HepG2 (cell line): Measurements from ENCODE around the gene AKTIP. TPM values are rescaled to one million over a fixed set of nuclear protein-coding genes. Genes with fewer than 3 reads are reported as not detected.

Experiments
- ATAC-seq: fragments of 200-7000 bp; cut with Tn5 transposase; 3 replicates; pipeline ENCODE4 v1.9.1; 2020; ENCODE audit warnings: mild to moderate bottlenecking, moderate library complexity
- BruUV-seq: library from RNA; stranded (reverse); fragments of 400-500 nt; replicated peaks from 2 replicates; lab custom pipeline; 2021; lab: Mats Ljungman, UMichigan
- CTCF ChIA-PET: fragments of 300-600 bp; formaldehyde crosslinking; extraction: SDS; loops from one replicate; lab custom pipeline; 2021; ENCODE audit warnings: low total read pairs, inconsistent platforms, low intra/inter-chr PET ratio; lab: Yijun Ruan, JAX
- POLR2A ChIA-PET: fragments of 350-600 bp; sonication (Branson Sonifier 250); formaldehyde crosslinking; loops from one replicate; lab custom pipeline; 2020; ENCODE audit warnings: antibody characterized with exemption, inconsistent platforms; lab: Yijun Ruan, JAX
- DNase-seq: peaks from one replicate; pipeline ENCODE4 v3.0.0-alpha.2; 2015; ENCODE audit warnings: low spot score
- FAIRE-seq: peaks from 3 replicates; lab custom pipeline; 2011; peaks lifted over from hg19 to GRCh38; lab: Jason Lieb, UNC
- H2AFZ ChIP-seq: one replicate; pipeline ENCODE4 v1.6.1; 2011; ENCODE audit warnings: low read length, inconsistent platforms
- H3K27ac ChIP-seq: fragments of 300-600 bp; 3 replicates; pipeline ENCODE4 v1.8.0; 2011; ENCODE audit warnings: mixed run types, mild to moderate bottlenecking, mixed read lengths, low read length, inconsistent platforms; ENCODE audit not compliant: insufficient read depth; ENCODE audit errors: extremely low read length
- H3K27me3 ChIP-seq, 2 experiments: fragments of 200-600 bp in 1 of 2; 2 replicates in 1 of 2; 3 replicates in 1 of 2; pipeline versions ENCODE4 v1.6.0 to v1.8.0; 2011; ENCODE audit warnings: low read length in 2 of 2, mild to moderate bottlenecking in 2 of 2, moderate library complexity in 2 of 2, inconsistent platforms in 1 of 2; ENCODE audit not compliant: insufficient read depth in 2 of 2, control insufficient read depth in 1 of 2
- H3K36me3 ChIP-seq, 2 experiments: fragments of 200-600 bp in 1 of 2; replicated peaks in 1 of 2; 2 replicates in 1 of 2; 3 replicates in 1 of 2; pipeline versions ENCODE4 v1.5.1 to v1.8.0; 2011; ENCODE audit warnings: low read length in 2 of 2, inconsistent platforms in 1 of 2; ENCODE audit not compliant: insufficient read depth in 2 of 2, control insufficient read depth in 1 of 2
- H3K4me1 ChIP-seq: 2 replicates; pipeline ENCODE4 v1.5.1; 2012; ENCODE audit warnings: low read length, inconsistent platforms; ENCODE audit not compliant: insufficient read depth
- H3K4me2 ChIP-seq: 2 replicates; pipeline ENCODE4 v1.6.0; 2011; ENCODE audit warnings: low read depth, low read length, inconsistent platforms
- H3K4me3 ChIP-seq, 3 experiments: fragments of 200-600 bp in 1 of 3; sonication (generic), shearing (Covaris generic) in 1 of 3; replicated peaks in 1 of 3; 2 replicates each; pipeline ENCODE4 v1.5.1; 2011 to 2016; ENCODE audit warnings: low read length in 3 of 3, inconsistent platforms in 2 of 3, low read depth in 2 of 3, mild to moderate bottlenecking in 2 of 3, control low read depth in 1 of 3, mixed read lengths in 1 of 3; ENCODE audit not compliant: insufficient read depth in 1 of 3
- H3K79me2 ChIP-seq: one replicate; pipeline ENCODE4 v1.6.1; 2011; ENCODE audit warnings: low read length, inconsistent platforms; ENCODE audit not compliant: insufficient read depth
- H3K9ac ChIP-seq: 2 replicates; pipeline ENCODE4 v1.6.0; 2011; ENCODE audit warnings: mild to moderate bottlenecking, low read depth, low read length, inconsistent platforms; ENCODE audit not compliant: insufficient read depth
- H3K9me3 ChIP-seq: 2 replicates; pipeline ENCODE4 v1.5.1; 2012; ENCODE audit warnings: mild to moderate bottlenecking, low read length
- H4K20me1 ChIP-seq: 2 replicates; pipeline ENCODE4 v1.6.0; 2011; ENCODE audit warnings: inconsistent platforms, mild to moderate bottlenecking, low read length, moderate library complexity; ENCODE audit not compliant: insufficient read depth
- DNMT1 ChIP-seq: sonication (generic); formaldehyde crosslinking; IDR thresholded peaks from 2 replicates; pipeline ENCODE4 v1.5.1; 2020; ENCODE audit warnings: mild to moderate bottlenecking, missing genetic modification reagents
- EED ChIP-seq: sonication (generic); formaldehyde crosslinking; IDR thresholded peaks from 2 replicates; pipeline ENCODE4 v1.5.0; 2020; ENCODE audit warnings: mild to moderate bottlenecking, missing genetic modification reagents
- IKZF1 ChIP-seq: fragments of 450-650 bp; IDR thresholded peaks from 2 replicates; pipeline ENCODE4 v1.7.1; 2016
- JUNB ChIP-seq: sonication (generic); formaldehyde crosslinking; IDR thresholded peaks from 2 replicates; pipeline ENCODE4 v1.8.0; 2022; ENCODE audit warnings: missing genetic modification reagents, mild to moderate bottlenecking, borderline replicate concordance
- MAF1 ChIP-seq: sonication (generic); formaldehyde crosslinking; IDR thresholded peaks from 2 replicates; pipeline ENCODE4 v1.5.0; 2020; ENCODE audit warnings: missing genetic modification reagents, borderline replicate concordance
- MAFK ChIP-seq, 2 experiments: IDR thresholded peaks in 1 of 2; conservative IDR thresholded peaks in 1 of 2; 2 replicates each; pipeline ENCODE4 v1.6.1; 2011; ENCODE audit warnings: improper control_type of control experiment in 2 of 2, low read length in 2 of 2
- MXD3 ChIP-seq: IDR thresholded peaks from 2 replicates; pipeline ENCODE4 v1.6.1; 2016; ENCODE audit warnings: mild to moderate bottlenecking, missing biosample characterization, missing genetic modification reagents
- RFX3 ChIP-seq: IDR thresholded peaks from 2 replicates; pipeline ENCODE4 v1.6.1; 2016; ENCODE audit warnings: missing biosample characterization, missing genetic modification reagents
- SMYD3 ChIP-seq: sonication (generic); formaldehyde crosslinking; IDR thresholded peaks from 2 replicates; pipeline ENCODE4 v1.8.1; 2023; ENCODE audit warnings: mild to moderate bottlenecking, missing genetic modification reagents
- TRIM24 ChIP-seq: sonication (generic); formaldehyde crosslinking; IDR thresholded peaks from 2 replicates; pipeline ENCODE4 v1.8.0; 2022; ENCODE audit warnings: mild to moderate bottlenecking, missing genetic modification reagents
- ZNF318 ChIP-seq: sonication (generic); formaldehyde crosslinking; IDR thresholded peaks from 2 replicates; pipeline ENCODE4 v1.4.0; 2020; ENCODE audit warnings: mild to moderate bottlenecking, missing genetic modification reagents
- ZSCAN12 ChIP-seq: sonication (generic); formaldehyde crosslinking; IDR thresholded peaks from 2 replicates; pipeline ENCODE4 v1.9.0; 2021; ENCODE audit warnings: mild to moderate bottlenecking, missing genetic modification reagents
- WGBS: methylation state at CpG from one replicate; pipeline ENCODE4 v1.1.6; 2017; ENCODE audit warnings: low lambda C conversion rate; 5-methylcytosine and 5-hydroxymethylcytosine counted together
- in situ Hi-C: cut with HindIII; loops from 2 replicates; pipeline ENCODE4 v1.10.0; 2017; ENCODE audit warnings: low pct_unique_long_range_greater_than_20kb; ENCODE audit not compliant: extremely low pct_ligation_motif_present
- intact Hi-C: fragments of 100-400 bp; cut with micrococcal nuclease; formaldehyde crosslinking; loops from one replicate; pipeline ENCODE4 v1.10.0; 2022; ENCODE audit not compliant: unreplicated experiment
- polyA plus RNA-seq, 8 experiments: library from polyadenylated mRNA; depleted of rRNA in 3 of 8; stranded (reverse) in 7 of 8; unstranded in 1 of 8; fragments of >200 nt; fragmentation: Illumina TruSeq in 4 of 8; extraction: Trizol in 4 of 8; gene quantifications; 2 replicates each; pipeline versions ENCODE4 v1.2.1 to v1.2.3, GENCODE V29; 2011 to 2016; ENCODE audit warnings: low read depth in 4 of 8, missing spikeins in 1 of 8, mixed read lengths in 1 of 8; ENCODE audit not compliant: insufficient read depth in 1 of 8
- total RNA-seq, 5 experiments: library from RNA; depleted of rRNA; stranded (reverse); fragments of >200 nt; fragmentation: Illumina TruSeq; extraction: Trizol; gene quantifications; 2 replicates each; pipeline ENCODE4 v1.2.3, GENCODE V29; 2016; ENCODE audit warnings: low read depth in 1 of 5

The AKTIP gene
- total and polyA plus RNA-seq, 2 of the 13 experiments (the other 11 are each of a cell fraction or from before 2014, with no cell fraction given), result 28.8 to 49.0 TPM

- BruUV-seq, result no TSS peak
- H3K36me3 ChIP-seq, result no peaks in the 10 kb centered on the region
- H3K27me3 ChIP-seq, result no peaks in the 10 kb centered on the region; a peak in 1 of 5 replicates
- FAIRE-seq (no peak), DNase-seq (no peak), ATAC-seq (0 out of 3 replicates have a peak, but pooled peaks have one; percentile 11)
- H3K79me2 ChIP-seq, result no peaks in the 10 kb centered on the region
- in situ Hi-C loops, result no loop called here
- TF ChIP-seq MAF1 (no peak), EED (CRISPR knock-in tag) (no peak), RFX3 (CRISPR knock-in tag) (no peak), ZSCAN12 (CRISPR knock-in tag) (no peak), MAFK (conservative IDR thresholded peaks at IDR 0.05 in 1 of 2, IDR thresholded peaks at IDR 0.05 in 1 of 2; ENCODE audit: low read length in 2 of 2) (no peak), ZNF318 (no peak), DNMT1 (CRISPR knock-in tag) (no peak), SMYD3 (CRISPR knock-in tag) (no peak), TRIM24 (CRISPR knock-in tag) (no peak), MXD3 (CRISPR knock-in tag) (no peak), IKZF1 (no peak), JUNB (CRISPR knock-in tag) (no peak)
- no peaks in the 10 kb centered on the region for H3K9me3 ChIP-seq
- CTCF ChIA-PET, result no interaction called here
- POLR2A ChIA-PET, result interaction anchor here (1.0 kb wide), 1 partner anchor 23 kb away, joined by 4 read pairs; no protein-coding TSS in a partner anchor
- H2AFZ ChIP-seq, result no peak overlapping the region
- H4K20me1 ChIP-seq, result no peaks in the 10 kb centered on the region
- H3K9ac ChIP-seq, result no peak overlapping the region
- 20% methylated on average over 2 of the region's 2 CpGs for WGBS
- no peak overlapping the region for H3K4me2 ChIP-seq
- intact Hi-C loops, result no loop called here
- H3K4me1 ChIP-seq, result peaks cover 53% of the 10 kb centered on the region
- no peak overlapping the region for H3K27ac ChIP-seq
- no peak overlapping the region for H3K4me3 ChIP-seq
Observed at GRCh38 chr16:53534206-53534605, 31.2 kb upstream of the AKTIP start.
